Ascending aorta (tissue), 2 donors: Measurements from ENCODE around the gene LINC00237. TPM values are rescaled to one million over a fixed set of nuclear protein-coding genes. Genes with fewer than 3 reads are reported as not detected.

ENCODE experiments used
- DNase-seq, 2 donors: peaks; one replicate each; pipeline ENCODE4 v3.0.0-alpha.2; 2019; ENCODE audit warnings: low spot score in 2 of 2
- H3K27ac ChIP-seq, 2 donors: fragments of 200-600 bp; sonication (generic); one replicate each; pipeline ENCODE4 v1.5.1; 2016 to 2017; ENCODE audit warnings: mild to moderate bottlenecking in 1 of 2
- H3K27me3 ChIP-seq: fragments of 200-600 bp; sonication (generic); one replicate; pipeline ENCODE4 v1.5.1; 2017
- H3K36me3 ChIP-seq, 2 donors: fragments of 200-600 bp; sonication (generic); one replicate each; pipeline ENCODE4 v1.5.1; 2016
- H3K4me1 ChIP-seq, 2 donors: fragments of 200-600 bp; sonication (generic); one replicate each; pipeline ENCODE4 v1.5.1; 2016 to 2017; ENCODE audit warnings: mild to moderate bottlenecking in 1 of 2
- H3K4me3 ChIP-seq, 2 donors: fragments of 200-600 bp; sonication (generic); one replicate each; pipeline ENCODE4 v1.5.1; 2016 to 2017; ENCODE audit warnings: mild to moderate bottlenecking in 1 of 2
- H3K9me3 ChIP-seq, 2 donors: fragments of 200-600 bp; sonication (generic); one replicate each; pipeline ENCODE4 v1.5.1; 2016
- CTCF ChIP-seq, 3 experiments: fragments of 200-600 bp in 2 of 3; fragments of 450-650 bp in 1 of 3; sonication (generic) in 2 of 3; IDR thresholded peaks; one replicate each; pipeline ENCODE4 v1.5.1; 2016 to 2019; ENCODE audit warnings: antibody characterized with exemption in 3 of 3, mild to moderate bottlenecking in 1 of 3, moderate library complexity in 1 of 3
- intact Hi-C: fragments of 100-400 bp; cut with DNase I; formaldehyde crosslinking; loops from one replicate; pipeline ENCODE4 v1.15.1; 2023
- total RNA-seq: library from RNA; depleted of rRNA; stranded (reverse); fragments of >200 nt; gene quantifications from one replicate; pipeline ENCODE4 v1.1.0, GENCODE V29; 2016

The LINC00237 gene
- total RNA-seq, 1 donor from 2014 or later, result not detected

GRCh38 chr20:21147593-21147992 is 41.4 kb upstream of the LINC00237 start:
- no peaks in the 10 kb centered on the region for H3K9me3 ChIP-seq
- H3K4me1 ChIP-seq, result no peaks in the 10 kb centered on the region
- intact Hi-C loops, result no loop called here
- no peaks in the 10 kb centered on the region for H3K27me3 ChIP-seq
- H3K4me3 ChIP-seq, result no peak overlapping the region
- H3K36me3 ChIP-seq, result peaks cover 7 to 9% of the 10 kb centered on the region in 2 donors
- DNase-seq, result no peak
- no peak for TF ChIP-seq CTCF (IDR thresholded peaks at IDR 0.05)
- no peak overlapping the region for H3K27ac ChIP-seq

GRCh38 chr20:21146215-21146614 is 40.1 kb upstream of the LINC00237 start:
- Histone ChIP-seq H3K9me3 (no peaks in the 10 kb centered on the region), H3K36me3 (peaks cover 7 to 9% of the 10 kb centered on the region in 2 donors), H3K4me1 (no peaks in the 10 kb centered on the region), H3K27me3 (no peaks in the 10 kb centered on the region), H3K4me3 (no peak overlapping the region), H3K27ac (no peak overlapping the region)
- no peak for DNase-seq
- no peak for TF ChIP-seq CTCF (IDR thresholded peaks at IDR 0.05)
- intact Hi-C loops, result no loop called here

GRCh38 chr20:21145424-21145823 is 39.3 kb upstream of the LINC00237 start:
- Histone ChIP-seq H3K36me3 (peaks cover 5 to 9% of the 10 kb centered on the region in 2 donors), H3K9me3 (no peaks in the 10 kb centered on the region), H3K4me1 (no peaks in the 10 kb centered on the region), H3K27me3 (no peaks in the 10 kb centered on the region), H3K27ac (no peak overlapping the region), H3K4me3 (no peak overlapping the region)
- intact Hi-C loops, result no loop called here
- no peak for TF ChIP-seq CTCF (IDR thresholded peaks at IDR 0.05)
- no peak for DNase-seq

GRCh38 chr20:21143194-21143890 is 37.2 kb upstream of the LINC00237 start:
- H3K27me3 ChIP-seq, result no peaks in the 10 kb centered on the region
- no peaks in the 10 kb centered on the region for H3K9me3 ChIP-seq
- no peak overlapping the region for H3K27ac ChIP-seq
- no peak for DNase-seq
- no peak for TF ChIP-seq CTCF (IDR thresholded peaks at IDR 0.05)
- H3K36me3 ChIP-seq, result peaks cover 0 to 5% of the 10 kb centered on the region in 2 donors
- H3K4me1 ChIP-seq, result no peaks in the 10 kb centered on the region
- intact Hi-C loops, result no loop called here
- no peak overlapping the region for H3K4me3 ChIP-seq

- Histone ChIP-seq H3K27me3 (no peaks in the 10 kb centered on the region), H3K27ac (no peak overlapping the region), H3K9me3 (no peaks in the 10 kb centered on the region), H3K4me1 (no peaks in the 10 kb centered on the region), H3K36me3 (peaks cover 0 to 12% of the 10 kb centered on the region in 2 donors), H3K4me3 (no peak overlapping the region)
- no peak for TF ChIP-seq CTCF (IDR thresholded peaks at IDR 0.05)
- DNase-seq, result no peak
- intact Hi-C loops, result no loop called here
These were observed 35.7 kb upstream of the LINC00237 start for GRCh38 chr20:21141825-21142224.
